ENCODE measurements around the gene OR4C6.

The OR4C6 gene

DNA sequence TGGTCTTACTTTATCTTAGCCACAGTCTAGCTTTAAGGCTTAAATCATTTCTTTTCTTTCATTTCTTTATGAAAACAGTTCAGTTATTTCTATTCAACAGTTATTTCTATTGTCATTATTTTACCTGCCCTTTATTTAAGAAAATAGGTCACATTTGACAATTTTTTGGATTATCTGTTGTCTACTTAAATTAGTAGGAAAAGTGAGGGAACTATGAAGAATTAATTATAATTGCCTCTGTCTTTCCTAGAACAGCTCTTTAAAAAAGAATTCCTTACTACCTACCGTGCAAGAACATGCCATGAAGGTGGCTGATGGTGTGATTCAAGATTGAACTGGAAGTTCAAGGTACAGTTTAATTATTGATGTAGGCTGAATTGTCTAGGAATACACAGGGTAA, at the start of gene OR4C6:
Gene OR4C6 (plus strand): TSS at position 301 of the 400 bp plus-strand sequence. CDS start 2,966 bp downstream, outside the sequence.
- no peak for DNase-seq (ENCODE audit: low spot score)

DNA sequence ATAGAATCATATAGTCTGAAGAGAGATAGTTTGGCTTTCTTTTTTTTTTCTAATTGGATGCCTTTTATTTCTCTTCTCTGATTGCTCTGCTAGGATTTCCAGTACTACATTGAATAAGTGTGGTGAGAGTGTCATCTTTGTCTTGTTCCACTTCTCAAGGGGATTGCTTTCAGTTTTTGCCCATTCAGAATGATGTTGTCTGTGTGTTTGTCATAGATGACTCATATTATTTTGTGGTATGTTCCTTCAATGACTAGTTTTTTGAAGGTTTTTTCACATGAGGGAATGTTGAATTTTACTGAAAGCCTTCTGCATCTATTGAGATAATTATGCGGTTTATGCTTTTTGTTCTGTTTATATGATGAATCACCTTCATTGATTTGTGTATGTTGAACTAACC, 37.5 kb upstream of the OR4C6 start:
- no peak for DNase-seq (ENCODE audit: low spot score)

DNA sequence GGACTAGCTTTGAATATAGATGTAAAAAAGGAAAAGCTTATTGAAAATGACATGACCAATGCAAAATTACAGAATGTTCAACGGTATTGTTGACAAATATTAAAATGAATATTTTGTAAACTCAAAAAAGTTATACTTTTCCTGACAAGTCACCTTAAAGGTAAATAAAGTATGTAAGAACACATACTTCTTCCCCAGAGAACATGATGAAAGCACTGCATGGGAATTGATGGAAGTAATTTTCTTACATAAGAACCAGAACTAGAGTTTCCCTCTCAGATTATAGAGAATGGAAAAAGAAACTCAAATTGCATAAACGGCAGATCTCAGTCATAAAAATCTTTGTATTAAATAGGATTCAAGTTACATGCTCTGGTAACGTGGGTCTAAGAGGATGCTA, 27.2 kb upstream of the OR4C6 start, which contains the start of gene OR4P4:
Gene OR4P4 (plus strand): TSS at position 301 of the 400 bp plus-strand sequence.
- no peak for DNase-seq (ENCODE audit: low spot score)

DNA sequence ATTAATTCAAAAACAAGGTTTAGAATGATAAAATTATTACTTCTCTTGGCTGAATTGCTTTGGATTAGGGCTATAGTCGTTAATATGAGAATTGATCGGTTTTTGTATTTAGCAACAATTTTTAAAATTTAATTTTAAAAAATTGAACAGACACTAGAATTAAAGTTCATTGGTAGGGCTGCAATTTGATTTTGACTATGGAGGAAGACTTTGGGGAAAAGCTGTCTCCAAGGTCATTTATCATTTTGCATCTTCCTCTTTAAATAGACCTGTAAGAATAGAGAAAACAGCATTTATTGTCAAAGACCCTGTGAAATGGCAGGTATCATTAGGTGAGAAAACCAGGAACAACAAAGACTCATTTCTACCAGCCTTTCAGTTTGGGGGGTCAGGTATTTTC, 14.0 kb upstream of the OR4C6 start, which contains the start of gene OR4S2:
Gene OR4S2 (plus strand): TSS at position 301 of the 400 bp plus-strand sequence. CDS start 2,577 bp downstream, outside the sequence.
- DNase-seq (ENCODE audit: low spot score) = no peak

DNA sequence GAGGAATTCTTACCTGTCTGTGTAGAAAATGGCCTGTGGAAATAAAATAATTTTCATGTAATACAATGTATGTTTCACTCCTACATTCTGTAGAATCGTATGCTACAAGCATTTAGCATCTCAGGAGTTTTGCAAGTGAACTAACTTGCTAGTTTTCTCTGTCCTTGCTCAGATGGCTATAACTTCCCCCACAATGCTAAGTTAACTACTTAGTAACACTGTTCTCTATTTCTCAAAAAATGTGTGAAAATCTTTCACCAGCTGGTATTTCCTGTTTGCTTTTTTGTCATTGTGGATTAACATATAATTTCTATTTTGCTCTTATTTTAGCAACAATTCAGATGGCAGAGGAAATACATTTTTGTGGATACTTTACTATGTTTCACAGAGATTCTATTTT, 9.4 kb upstream of the OR4C6 start:
- DNase-seq (ENCODE audit: low spot score) = no peak

DNA sequence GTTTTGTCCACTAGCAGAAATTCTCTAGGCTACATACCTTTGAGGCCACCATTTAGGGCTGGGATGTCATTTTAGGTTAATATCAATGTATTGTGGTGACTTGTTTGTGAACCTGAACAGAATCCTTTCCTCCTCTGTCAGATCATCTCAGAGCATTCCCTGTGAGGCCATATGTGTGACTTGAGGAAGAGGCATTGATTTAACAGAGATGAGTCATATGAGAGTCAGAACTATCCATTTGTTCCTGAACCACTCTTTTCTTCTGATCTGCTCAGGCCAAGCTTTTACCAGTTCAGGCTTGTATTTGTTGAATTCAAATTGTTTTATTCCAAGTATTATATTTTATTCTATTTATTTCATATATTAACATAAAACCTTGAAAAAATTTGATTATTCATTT, 6.9 kb upstream of the OR4C6 start:
- DNase-seq (ENCODE audit: low spot score) = no peak

DNA sequence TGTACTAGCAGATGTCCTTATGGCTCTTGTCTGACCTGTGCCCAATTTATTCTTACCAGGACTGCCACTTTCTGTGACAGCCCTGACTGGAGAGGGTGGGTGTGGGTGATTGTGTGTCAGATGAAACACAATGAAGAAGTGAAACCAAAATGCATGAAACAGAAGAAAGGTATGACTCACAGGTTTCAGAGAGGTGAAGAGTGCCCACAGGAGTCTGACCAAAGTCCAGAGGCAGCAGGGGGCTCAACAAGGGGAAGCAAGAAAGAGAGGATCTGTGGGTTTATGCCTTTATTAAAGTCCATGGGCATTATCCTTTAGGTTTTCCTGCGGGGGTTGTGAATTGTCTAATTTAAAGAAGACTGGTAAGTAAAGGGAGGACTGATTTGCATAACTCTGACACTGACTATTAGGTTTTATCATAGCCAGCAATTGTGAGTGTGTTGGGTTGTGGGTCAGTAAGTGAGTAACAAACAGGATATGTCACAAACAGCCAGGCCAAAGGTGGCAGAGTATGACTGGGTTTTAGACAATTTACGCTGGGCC, 3.9 kb upstream of the OR4C6 start:
- no peak for DNase-seq (ENCODE audit: low spot score)

DNA sequence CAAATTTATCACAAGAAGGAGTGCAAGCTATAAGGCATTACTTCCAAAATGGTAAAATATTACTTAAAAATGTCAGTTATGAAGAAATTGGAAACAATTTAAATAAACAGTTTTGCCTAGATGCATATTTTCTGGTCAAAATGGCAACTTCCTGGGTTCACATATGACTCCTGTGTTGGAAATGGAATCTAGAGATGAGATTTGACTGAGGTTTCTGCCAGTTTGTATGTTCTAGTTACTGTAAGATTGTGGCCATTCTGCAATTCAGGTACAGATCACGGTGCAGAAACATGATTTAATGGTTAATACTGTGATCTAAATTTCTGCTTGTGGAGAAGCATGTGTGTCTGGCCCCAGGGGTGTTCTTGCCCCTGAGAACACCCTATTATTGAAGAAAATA, 3.4 kb upstream of the OR4C6 start:
- DNase-seq (ENCODE audit: low spot score) = no peak

DNA sequence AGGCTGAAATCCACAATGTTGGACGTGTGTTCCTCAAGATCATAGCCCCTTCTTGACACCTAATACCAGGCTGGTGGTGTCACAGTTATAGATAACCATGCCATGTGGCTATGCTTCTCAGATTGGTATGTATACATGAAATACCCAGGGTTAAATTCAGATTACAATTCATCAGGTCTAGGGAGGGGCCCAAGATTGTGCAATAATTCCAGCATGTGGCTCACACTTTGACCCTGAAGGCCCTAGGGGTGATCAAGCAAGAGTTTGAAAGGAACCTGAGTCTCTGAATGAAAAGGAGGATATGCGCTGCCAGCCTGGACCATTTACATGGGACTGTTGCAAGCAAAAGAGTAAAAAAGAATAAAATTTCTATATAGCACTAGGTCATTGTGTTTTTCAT, 7.4 kb downstream of the OR4C6 start:
- no peak for DNase-seq (ENCODE audit: low spot score)

DNA sequence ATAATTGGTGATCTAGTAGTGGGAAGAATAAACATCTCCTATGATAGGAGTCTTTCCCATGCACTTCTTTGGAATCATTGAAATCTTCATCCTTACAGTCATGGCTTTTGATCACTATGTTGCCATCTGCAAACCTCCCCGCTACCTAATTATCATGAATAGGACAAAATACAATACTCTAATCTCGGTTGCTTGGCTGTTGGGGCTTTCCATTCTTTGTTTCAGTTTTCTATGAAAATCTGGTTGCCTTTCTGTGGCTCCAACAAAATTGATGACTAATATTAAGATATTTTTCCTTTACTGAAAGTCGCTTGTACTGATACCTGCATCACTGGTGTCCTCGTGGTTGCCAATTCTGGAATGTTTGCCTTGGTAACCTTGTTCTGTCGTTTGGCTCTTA, 11.9 kb downstream of the OR4C6 start:
- DNase-seq (ENCODE audit: low spot score) = no peak

DNA sequence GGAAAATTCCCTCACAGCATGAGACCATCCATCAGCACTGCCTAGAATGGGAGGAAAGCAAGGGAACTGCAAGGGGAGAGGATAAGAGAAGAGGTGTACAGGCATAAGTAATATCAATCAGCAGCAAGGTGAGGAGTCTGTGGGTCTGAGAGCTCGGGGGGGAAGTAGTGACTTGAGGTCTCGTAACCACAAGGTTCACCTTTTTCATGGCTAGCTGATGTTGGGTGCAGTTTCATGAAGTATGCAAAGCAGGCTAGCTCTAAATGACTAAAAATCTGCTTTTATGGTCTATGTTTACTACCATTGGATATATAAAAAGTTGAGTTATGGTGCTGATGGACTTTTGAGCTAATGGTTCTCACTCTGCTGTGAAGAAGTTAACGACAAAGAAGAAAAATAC, 35.8 kb downstream of the OR4C6 start:
- no peak for DNase-seq (ENCODE audit: low spot score)

DNA sequence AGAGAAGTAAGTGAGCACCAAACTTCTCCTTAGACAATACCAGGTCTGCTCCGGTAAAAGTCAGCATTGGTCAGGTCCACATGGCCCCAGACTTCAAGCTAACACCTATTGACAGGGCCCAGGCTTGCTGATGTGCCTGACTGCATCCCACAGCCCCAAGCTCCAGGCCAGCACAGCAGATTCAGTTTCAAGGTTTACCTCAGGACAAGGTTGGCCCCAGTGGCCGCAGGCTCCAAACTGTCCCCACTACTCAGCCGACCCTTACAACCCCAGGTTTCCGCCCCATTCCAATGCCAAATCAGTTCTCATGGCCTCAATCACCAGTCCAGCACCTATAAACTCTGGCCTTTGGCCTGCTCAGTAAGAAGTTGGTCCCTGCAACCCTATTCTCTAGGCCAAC, 39.4 kb downstream of the OR4C6 start:
- no peak for DNase-seq (ENCODE audit: low spot score)

DNA sequence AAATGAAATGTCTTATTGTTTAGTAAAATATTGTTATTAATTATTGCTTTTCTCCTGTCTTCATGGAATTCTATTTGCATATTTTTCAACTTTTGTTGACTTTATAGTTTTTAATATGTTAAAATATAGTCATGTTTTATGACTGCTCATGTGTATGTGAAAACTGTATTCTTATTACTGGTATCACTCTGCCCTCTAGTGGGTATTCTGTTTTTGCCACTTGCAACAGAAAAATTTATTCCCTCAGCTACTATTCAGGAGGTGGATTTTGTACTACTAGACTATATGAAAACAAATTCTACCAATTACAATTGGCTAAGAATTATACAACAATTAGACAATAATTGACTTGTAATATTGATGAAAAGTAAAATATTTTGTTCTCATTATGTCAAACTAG, 45.0 kb downstream of the OR4C6 start:
- DNase-seq (ENCODE audit: low spot score) = peak; percentile 16

DNA sequence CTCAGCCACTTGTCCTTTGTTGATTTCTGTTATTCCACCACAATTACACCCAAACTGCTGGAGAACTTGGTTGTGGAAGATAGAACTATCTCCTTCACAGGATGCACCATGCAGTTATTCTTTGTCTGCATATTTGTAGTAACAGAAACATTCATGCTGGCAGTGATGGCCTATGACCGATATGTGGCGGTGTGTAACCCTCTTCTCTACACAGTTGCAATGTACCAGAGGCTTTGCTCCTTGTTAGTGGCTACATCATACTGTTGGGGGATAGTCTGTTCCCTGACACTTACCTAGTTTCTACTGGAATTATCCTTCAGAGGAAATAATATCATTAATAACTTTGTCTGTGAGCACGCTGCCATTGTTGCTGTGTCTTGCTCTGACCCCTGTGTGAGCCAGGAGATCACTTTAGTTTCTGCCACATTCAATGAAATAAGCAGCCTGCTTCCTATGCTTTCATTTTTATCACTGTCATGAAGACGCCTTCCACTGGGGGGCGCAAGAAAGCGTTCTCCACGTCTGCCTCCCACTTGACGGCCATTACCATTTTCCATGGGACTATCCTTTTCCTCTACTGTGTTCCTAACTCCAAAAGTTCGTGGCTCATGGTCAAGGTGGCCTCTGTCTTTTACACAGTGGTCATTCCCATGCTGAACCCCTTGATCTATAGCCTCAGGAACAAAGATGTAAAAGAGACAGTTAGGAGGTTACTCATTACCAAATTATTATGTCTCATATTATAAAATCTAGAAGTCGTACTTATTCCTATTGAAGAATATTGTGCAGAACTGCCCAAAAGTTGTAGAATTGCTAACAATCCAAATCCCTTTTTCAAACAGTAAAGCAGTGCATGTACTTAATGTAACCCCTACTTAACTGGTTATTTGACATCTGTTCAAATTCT, 53.2 kb downstream of the OR4C6 start:
- DNase-seq (ENCODE audit: low spot score) = no peak
